ENCODE results near the gene NEU3. TPM values are rescaled to one million over a fixed set of nuclear protein-coding genes. Genes with fewer than 3 reads are reported as not detected.

The NEU3 gene, protein sequence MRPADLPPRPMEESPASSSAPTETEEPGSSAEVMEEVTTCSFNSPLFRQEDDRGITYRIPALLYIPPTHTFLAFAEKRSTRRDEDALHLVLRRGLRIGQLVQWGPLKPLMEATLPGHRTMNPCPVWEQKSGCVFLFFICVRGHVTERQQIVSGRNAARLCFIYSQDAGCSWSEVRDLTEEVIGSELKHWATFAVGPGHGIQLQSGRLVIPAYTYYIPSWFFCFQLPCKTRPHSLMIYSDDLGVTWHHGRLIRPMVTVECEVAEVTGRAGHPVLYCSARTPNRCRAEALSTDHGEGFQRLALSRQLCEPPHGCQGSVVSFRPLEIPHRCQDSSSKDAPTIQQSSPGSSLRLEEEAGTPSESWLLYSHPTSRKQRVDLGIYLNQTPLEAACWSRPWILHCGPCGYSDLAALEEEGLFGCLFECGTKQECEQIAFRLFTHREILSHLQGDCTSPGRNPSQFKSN
- total RNA-seq (2013) = 15.5 TPM
- polyA plus RNA-seq (10 to 100 TPM in 1 of 3 donors, 1 to 10 TPM in 2; 2.3 to 25.1 (median 3.9) TPM), polyA minus RNA-seq (12.2 and 15.5 TPM in 2 replicates), total RNA-seq (10.0 to 91.9 (median 54.9) reads per million in 11 experiments)

DNA sequence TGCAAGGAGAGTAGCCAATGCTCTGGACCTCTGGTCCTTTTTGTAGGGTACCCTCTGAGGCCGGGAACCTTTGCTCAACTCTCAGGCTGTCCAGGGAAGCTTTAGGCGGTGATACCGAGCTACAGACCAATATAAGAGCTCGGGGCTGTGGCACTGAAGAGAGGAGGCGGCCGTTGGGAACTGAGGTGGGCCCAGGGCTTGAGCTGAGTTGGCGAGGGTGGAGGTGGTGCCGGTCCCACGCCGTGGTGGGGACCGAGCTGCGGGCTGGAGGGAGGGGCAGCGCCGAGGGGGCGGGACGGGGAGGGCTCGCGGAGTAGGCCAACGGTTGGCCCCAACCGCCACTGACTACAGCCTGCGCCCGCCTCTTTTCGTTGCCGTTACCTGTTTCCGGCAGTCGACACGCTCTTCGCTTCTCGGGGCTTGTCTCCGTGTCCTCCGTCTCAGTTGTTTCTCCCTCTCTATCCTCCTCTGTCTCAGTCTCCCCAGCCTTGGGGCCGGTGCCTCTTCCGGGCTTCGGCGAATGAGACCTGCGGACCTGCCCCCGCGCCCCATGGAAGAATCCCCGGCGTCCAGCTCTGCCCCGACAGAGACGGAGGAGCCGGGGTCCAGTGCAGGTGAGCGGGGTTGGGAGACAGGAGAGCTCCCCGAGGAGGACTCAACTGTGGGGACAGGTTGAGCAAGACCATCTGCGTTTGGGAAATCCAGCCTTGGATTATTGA lies at the start of gene NEU3:
Gene NEU3, plus strand, starts transcription at position 393 of the 719 bp plus-strand sequence. Its CDS starts 128 bp downstream, at position 521.
- Mint-ChIP-seq H3K9me3 (no peaks in the 10 kb centered on the region), H3K27me3 (ENCODE audit: low read depth in 3 of 3) (no peaks in the 10 kb centered on the region), H3K27ac (peak within 1 kb of the TSS; percentile 90 to 97 (median 94)), H3K4me1 (peaks cover 34% of the 10 kb centered on the region), H3K36me3 (peaks cover 7 to 18% of the 10 kb centered on the region in 2 donors), H3K4me3 (peak within 1 kb of the TSS; percentile 97 to 98)
- peaks cover 21 to 36% of the 10 kb centered on the region in 2 donors for H3K4me1 ChIP-seq (ENCODE audit: control insufficient read depth in 1 of 2, insufficient read depth in 2 of 2, low read length in 2 of 2)
- H3K27ac ChIP-seq (ENCODE audit: low read depth in 1 of 2, low read length in 2 of 2) = peak within 1 kb of the TSS; percentile 71 to 82
- intact Hi-C loops (cut with micrococcal nuclease) = loop anchor here in 1 of 2 donors (5.0 kb wide), 1 partner anchor 36 kb away; no protein-coding TSS in a partner anchor
- no peak for TF ChIP-seq CTCF (IDR thresholded peaks at IDR 0.05)
- H3K27me3 ChIP-seq (ENCODE audit: control insufficient read depth in 2 of 2, insufficient read depth in 2 of 2, low read length in 2 of 2) = no peaks in the 10 kb centered on the region
- peak within 1 kb of the TSS; percentile 73 for H3K9ac ChIP-seq (ENCODE audit: insufficient read depth, low read length, poor library complexity, severe bottlenecking)
- peaks cover 35% of the 10 kb centered on the region for H3K79me2 ChIP-seq (ENCODE audit: insufficient read depth, low read length)
- peak within 1 kb of the TSS; percentile 64 to 89 (median 79) for H3K4me3 ChIP-seq (replicated peaks in 1 of 3; ENCODE audit: low read depth in 2 of 3, low read length in 3 of 3)
- H3K4me2 ChIP-seq (replicated peaks; ENCODE audit: extremely low read depth, low read length, poor library complexity, severe bottlenecking) = peak within 1 kb of the TSS; percentile 75
- 0% methylated on average over 35 of the region's 46 CpGs for WGBS (ENCODE audit: insufficient coverage)
- H3K9me3 ChIP-seq (replicated peaks in 1 of 2; ENCODE audit: control insufficient read depth in 1 of 2, insufficient read depth in 1 of 2, low read length in 2 of 2) = no peaks in the 10 kb centered on the region
- DNase-seq = peak; percentile 47 to 64 (median 63)
- H2AFZ ChIP-seq (ENCODE audit: insufficient read depth, low read depth, low read length, poor library complexity, severe bottlenecking) = peak within 1 kb of the TSS; percentile 80
- H4K20me1 ChIP-seq (ENCODE audit: insufficient read depth, low read length) = no peaks in the 10 kb centered on the region
- peaks cover 2% of the 10 kb centered on the region in 2 donors for H3K36me3 ChIP-seq (replicated peaks in 1 of 2; ENCODE audit: control insufficient read depth in 1 of 2, insufficient read depth in 2 of 2, low read length in 2 of 2)

GRCh38 chr11:74941492-74941891 lies 47.2 kb upstream of the NEU3 start:
- H3K27me3 Mint-ChIP-seq (ENCODE audit: low read depth in 3 of 3) = peaks cover 0 to 3% (median 0%) of the 10 kb centered on the region in 3 donors
- DNase-seq = no peak
- Histone ChIP-seq H3K4me3 (replicated peaks in 1 of 3; ENCODE audit: low read depth in 2 of 3, low read length in 3 of 3) (no peak overlapping the region), H2AFZ (ENCODE audit: insufficient read depth, low read depth, low read length, poor library complexity, severe bottlenecking) (no peak overlapping the region), H3K27me3 (ENCODE audit: control insufficient read depth in 2 of 2, insufficient read depth in 2 of 2, low read length in 2 of 2) (no peaks in the 10 kb centered on the region), H3K4me2 (replicated peaks; ENCODE audit: extremely low read depth, low read length, poor library complexity, severe bottlenecking) (no peak overlapping the region), H3K9ac (ENCODE audit: insufficient read depth, low read length, poor library complexity, severe bottlenecking) (no peak overlapping the region), H3K79me2 (ENCODE audit: insufficient read depth, low read length) (no peaks in the 10 kb centered on the region), H4K20me1 (ENCODE audit: insufficient read depth, low read length) (no peaks in the 10 kb centered on the region), H3K27ac (ENCODE audit: low read depth in 1 of 2, low read length in 2 of 2) (no peak overlapping the region), H3K36me3 (replicated peaks in 1 of 2; ENCODE audit: control insufficient read depth in 1 of 2, insufficient read depth in 2 of 2, low read length in 2 of 2) (no peaks in the 10 kb centered on the region), H3K4me1 (ENCODE audit: control insufficient read depth in 1 of 2, insufficient read depth in 2 of 2, low read length in 2 of 2) (no peaks in the 10 kb centered on the region), H3K9me3 (replicated peaks in 1 of 2; ENCODE audit: control insufficient read depth in 1 of 2, insufficient read depth in 1 of 2, low read length in 2 of 2) (no peaks in the 10 kb centered on the region)
- no peak for TF ChIP-seq CTCF (IDR thresholded peaks at IDR 0.05)
- H3K4me3 Mint-ChIP-seq = no peak overlapping the region
- H3K36me3 Mint-ChIP-seq = peaks cover 49 to 55% of the 10 kb centered on the region in 2 donors
- no peaks in the 10 kb centered on the region for H3K4me1 Mint-ChIP-seq
- H3K9me3 Mint-ChIP-seq = no peaks in the 10 kb centered on the region
- intact Hi-C loops (cut with micrococcal nuclease) = no loop called here
- H3K27ac Mint-ChIP-seq = peak overlapping the region in 1 of 7 donors; percentile 19
